Measurements from ENCODE around the gene ABCC1.
"Not testable (repeated sequence)": the region's sequence is repeated elsewhere in the genome, so short reads cannot be mapped to it uniquely, and the experiment has no call there.

Gene ABCC1

GRCh38 chr16:16101585-16101984 is 152.2 kb downstream of the ABCC1 start:
- no peak for TF ChIP-seq CTCF (IDR thresholded peaks at IDR 0.05; ENCODE audit: low read depth, low read length, missing control alignments)
- DNase-seq (ENCODE audit: extremely low read depth, low read depth) = no peak
- no peak overlapping the region for H3K4me3 ChIP-seq (replicated peaks; ENCODE audit: low read depth, low read length)

DNA sequence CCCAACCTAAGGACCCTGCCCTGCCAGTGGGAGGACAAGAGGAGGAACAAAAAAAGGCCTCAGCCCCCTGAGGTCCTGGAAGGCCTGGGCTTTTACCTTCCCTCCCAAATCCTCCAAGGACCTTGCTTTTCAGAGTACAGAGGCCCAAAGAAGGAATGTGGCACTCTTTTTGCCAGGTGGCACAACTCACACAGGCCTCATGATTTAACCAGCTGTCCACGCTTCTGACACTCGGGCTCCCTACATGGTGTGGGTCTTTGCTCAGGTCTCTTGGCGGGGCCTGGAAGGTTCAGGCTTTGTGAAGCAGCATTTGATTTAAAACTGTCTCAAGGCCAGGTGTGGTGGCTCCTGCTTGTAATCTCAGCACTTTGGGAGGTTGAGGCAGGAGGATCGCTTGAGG is 153.3 kb downstream of the ABCC1 start:
- DNase-seq (ENCODE audit: extremely low read depth, low read depth) = no peak
- TF ChIP-seq CTCF (IDR thresholded peaks at IDR 0.05; ENCODE audit: low read depth, low read length, missing control alignments) = no peak
- no peak overlapping the region for H3K4me3 ChIP-seq (replicated peaks; ENCODE audit: low read depth, low read length)

DNA sequence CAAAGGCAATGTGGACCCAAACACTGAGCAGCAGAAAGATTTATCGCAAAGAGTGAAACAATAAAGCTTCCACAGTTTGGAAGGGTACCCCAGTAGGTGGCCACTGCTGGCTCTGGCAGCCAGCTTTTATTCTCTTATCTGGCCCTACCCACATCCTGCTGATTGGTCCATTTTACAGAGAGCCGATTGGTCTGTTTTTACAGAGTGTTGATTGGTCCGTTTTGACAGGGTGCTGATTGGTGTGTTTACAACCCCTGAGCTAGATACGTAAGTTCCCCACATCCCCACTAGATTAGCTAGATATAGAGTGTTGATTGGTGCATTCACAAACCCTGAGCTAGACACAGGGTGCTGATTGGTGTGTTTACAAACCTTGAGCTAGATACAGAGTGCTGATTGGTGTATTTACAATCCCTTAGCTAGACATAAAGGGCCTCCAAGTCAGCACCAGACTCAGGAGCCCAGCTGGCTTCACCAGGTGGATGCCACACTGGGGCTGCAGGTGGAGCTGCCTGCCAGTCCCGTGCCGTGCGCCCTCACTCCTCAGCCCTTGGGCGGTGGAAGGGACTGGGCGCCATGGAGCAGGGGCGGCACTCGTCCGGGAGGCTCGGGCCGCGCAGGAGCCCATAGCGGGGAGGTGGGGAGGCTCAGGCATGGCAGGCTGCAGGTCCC is 154.9 kb downstream of the ABCC1 start:
- not testable (repeated sequence) for DNase-seq (ENCODE audit: extremely low read depth, low read depth); H3K4me3 ChIP-seq (replicated peaks; ENCODE audit: low read depth, low read length)

DNA sequence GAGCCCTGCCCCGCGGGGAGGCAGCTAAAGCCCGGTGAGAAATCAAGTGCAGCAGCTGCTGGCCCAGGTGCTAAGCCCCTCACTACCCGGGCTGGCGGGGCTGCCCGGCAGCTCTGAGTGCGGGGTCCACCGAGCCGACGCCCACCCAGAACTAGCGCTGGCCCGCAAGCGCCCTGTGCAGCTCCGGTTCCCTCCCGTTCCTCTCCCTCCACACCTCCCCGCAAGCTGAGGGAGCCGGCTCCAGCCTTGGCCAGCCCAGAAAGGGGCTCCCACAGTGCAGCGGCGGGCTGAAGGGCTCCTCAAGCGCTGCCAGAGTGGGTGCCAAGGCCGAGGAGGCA is 155.4 kb downstream of the ABCC1 start:
- H3K4me3 ChIP-seq (replicated peaks; ENCODE audit: low read depth, low read length) = not testable (repeated sequence)

DNA sequence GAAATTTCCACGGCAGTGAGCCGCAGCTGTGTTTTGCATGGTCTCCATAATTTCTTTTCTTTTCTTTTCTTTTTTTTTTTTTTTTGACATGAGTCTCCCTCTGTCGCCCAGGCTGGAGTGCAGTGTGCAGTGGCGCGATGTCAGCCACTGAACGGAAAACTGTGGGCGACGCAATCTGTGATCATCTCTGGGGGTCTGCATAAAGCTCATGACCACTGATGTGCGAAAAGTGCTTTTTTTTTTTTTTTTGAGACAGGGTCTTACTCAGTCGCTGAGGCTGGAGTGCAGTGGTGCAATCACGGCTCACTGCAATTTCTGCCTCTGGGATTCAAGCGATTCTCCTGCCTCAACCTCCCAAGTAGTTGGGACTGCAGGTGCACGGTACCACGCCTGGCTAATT is 156.2 kb downstream of the ABCC1 start:
- no peak for TF ChIP-seq CTCF (IDR thresholded peaks at IDR 0.05; ENCODE audit: low read depth, low read length, missing control alignments)
- H3K4me3 ChIP-seq (replicated peaks; ENCODE audit: low read depth, low read length) = no peak overlapping the region
- no peak for DNase-seq (ENCODE audit: extremely low read depth, low read depth)

More for the DNA sequence above, 155.4 kb downstream of the ABCC1 start:
- DNase-seq (ENCODE audit: extremely low read depth, low read depth) = not testable (repeated sequence)

DNA sequence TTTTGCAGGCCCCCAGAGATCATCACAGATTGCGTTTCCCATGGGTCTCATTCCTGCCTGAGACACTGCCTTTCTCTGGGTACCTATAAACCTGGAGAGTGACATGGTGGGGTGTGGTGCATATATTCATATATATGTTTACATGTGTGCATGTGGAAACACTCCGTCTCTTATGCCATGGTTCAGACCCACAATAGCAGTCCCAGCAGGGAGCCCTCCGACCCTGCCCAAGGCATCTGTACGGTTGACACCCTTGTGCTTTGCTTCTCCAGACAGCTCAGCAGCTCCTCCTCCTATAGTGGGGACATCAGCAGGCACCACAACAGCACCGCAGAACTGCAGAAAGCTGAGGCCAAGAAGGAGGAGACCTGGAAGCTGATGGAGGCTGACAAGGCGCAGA is 157.1 kb downstream of the ABCC1 start:
- TF ChIP-seq CTCF (IDR thresholded peaks at IDR 0.05; ENCODE audit: low read depth, low read length, missing control alignments) = no peak
- H3K4me3 ChIP-seq (replicated peaks; ENCODE audit: low read depth, low read length) = no peak overlapping the region
- no peak for DNase-seq (ENCODE audit: extremely low read depth, low read depth)

DNA sequence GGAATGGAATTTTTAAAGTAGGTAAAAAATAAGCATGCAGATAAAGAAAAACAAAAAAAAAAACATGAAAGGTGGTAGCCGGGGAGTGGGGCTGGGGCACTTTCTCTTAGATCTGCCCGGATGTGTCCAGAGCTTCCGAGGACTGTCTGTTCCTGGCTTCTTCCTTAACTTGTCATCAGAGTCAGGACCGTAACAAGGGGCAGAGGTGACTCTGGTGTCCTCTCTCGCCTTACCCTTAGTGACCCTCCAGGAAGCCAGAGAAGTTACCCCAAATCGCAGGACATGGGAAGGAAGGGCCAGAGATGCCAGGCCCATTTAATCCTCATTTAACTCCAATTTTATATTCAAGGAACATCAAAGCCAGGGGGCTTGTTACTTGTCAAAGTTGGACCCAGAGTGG is 158.4 kb downstream of the ABCC1 start:
- no peak for TF ChIP-seq CTCF (IDR thresholded peaks at IDR 0.05; ENCODE audit: low read depth, low read length, missing control alignments)
- no peak overlapping the region for H3K4me3 ChIP-seq (replicated peaks; ENCODE audit: low read depth, low read length)
- DNase-seq (ENCODE audit: extremely low read depth, low read depth) = no peak

DNA sequence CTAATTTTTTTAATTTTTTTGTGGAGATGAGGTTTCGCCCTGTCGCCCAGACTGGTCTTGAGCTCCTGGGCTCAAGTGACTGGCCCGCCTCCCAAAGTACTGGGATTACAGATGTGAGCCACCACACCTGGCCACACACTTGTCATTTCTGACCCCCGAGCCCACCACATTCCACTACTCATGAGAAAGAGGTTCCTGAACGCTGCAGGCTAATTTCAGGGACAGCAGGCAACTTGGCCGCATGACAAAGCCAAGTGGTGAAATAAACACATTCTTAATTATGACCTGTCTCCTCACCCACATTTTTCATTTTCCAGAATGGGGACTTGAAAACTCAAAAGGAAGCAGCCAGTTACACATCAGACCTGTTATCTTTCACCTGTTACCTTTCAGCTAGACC is 159.3 kb downstream of the ABCC1 start:
- TF ChIP-seq CTCF (IDR thresholded peaks at IDR 0.05; ENCODE audit: low read depth, low read length, missing control alignments) = no peak
- DNase-seq (ENCODE audit: extremely low read depth, low read depth) = no peak
- H3K4me3 ChIP-seq (replicated peaks; ENCODE audit: low read depth, low read length) = no peak overlapping the region
